Head of caudate nucleus (tissue), 42 donors: Measurements from ENCODE around the gene PRDM16.

ENCODE experiments used
- DNase-seq, 42 donors: peaks; one replicate each; pipeline versions ENCODE4 v3.0.0 to v3.0.0-alpha.2; 2020 to 2021; ENCODE audit warnings: mixed read lengths in 7 of 42
- intact Hi-C: fragments of 100-400 bp; cut with DNase I; formaldehyde crosslinking; loops from one replicate; pipeline ENCODE4 v1.15.0; 2022

Gene PRDM16

DNA sequence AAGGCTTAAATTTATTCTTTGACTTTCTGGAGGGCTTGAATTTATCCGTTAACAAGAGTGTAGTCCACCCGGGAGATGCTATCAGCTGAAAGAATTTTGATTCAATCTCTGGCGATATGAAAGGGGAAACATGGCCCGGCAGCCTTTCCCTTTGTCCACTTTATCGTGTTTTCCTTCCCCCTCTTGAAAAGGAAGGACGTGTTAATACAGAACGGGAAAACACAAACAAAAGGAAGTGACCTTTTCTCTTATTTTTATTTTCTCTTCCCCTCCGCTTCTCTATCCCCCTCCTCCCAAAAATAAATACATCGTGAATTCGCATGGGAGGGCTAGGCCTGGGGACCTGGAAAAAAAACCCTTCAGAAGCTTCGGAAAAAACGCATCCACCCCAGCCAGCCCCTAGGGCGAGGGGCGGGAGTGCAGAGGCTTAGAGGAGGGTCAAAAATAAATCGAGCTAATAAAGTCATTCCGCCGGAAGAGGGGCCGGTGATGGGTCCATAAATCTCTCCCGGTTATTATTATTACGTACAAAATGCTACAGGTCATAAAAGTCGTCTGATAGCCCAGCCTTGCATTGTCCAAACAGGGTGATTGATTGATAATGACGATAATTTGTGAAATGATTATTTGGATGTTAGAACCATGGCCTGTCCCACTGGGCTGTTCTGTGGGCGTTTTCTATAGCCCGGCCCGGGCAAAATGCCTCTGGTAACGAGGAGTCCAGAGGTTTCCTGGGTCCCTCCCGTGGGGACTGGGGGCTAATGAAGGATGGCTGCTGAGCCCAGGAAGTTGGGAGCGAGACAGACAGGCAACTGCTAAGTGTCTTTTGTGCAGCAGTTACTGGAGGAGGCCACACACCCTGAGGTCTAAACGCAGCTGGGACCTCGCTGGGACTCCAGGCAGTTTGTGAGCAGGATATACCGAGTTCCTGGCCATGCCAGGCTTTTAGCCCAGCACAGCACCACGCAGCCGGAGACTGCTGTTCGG lies 179.4 kb downstream of the PRDM16 start:
- intact Hi-C loops: no loop called here
- DNase-seq: no peak

DNA sequence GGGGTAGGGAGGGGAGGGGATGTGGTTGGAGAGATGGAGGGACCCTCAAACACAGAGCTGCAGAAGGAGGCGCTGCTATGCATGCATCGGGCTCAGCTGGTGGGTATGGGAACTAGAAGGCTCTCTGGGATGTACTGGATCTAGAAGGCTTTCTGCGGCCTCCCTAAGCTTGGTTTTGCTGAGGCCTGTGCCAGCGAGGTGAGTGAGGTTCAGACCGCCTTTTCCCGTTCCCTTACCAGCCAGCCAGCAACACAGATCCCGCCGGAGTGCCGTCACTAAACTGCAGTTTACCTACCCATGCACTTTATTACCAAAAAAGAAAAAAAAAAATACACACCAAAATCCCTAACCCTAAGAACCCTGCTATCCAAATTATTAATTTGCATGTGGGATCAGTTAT lies 180.2 kb downstream of the PRDM16 start:
- no peak for DNase-seq
- intact Hi-C loops: no loop called here

DNA sequence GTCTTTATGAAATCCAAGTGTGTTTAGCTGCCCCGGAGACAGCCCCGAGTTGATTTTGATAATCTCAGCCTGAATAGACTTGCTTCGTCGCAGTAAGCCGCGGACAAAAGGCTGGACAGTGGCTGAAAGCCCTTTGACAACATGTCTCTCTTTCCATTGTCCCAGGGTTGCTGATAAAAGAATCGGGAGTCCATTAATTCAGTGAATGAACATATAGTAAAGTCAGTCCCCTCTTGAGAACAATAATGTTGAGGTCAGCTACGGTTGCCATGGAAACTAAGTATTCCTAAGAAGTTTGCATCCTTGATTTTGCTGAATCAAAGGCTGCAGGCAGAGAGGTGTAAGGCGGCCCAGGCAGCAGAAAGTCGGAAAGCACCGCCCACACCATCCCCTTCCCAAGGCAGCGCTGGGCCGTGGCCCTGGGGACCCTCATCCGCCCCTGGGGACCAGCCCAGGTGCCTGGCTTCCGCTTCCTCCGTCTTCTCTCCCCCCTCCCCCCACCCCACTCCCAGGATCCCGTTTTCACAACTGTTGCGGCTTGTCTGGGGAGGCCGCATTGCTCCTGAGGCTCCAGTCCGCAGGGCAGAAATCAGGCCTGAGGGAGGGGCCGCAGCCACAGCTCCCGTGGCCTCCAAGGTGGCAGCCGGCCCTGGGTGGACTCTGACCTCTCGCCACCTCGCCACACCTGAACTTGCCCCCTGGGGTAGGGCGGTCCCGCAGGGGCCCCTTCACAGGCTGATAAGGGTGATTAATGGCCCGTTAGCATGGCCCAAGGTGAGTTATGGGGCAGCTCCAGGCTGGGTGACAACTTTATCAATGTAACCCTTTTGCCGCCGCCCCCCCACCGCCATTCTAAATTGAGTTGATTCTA lies 180.9 kb downstream of the PRDM16 start:
- intact Hi-C loops: no loop called here
- DNase-seq: no peak

DNA sequence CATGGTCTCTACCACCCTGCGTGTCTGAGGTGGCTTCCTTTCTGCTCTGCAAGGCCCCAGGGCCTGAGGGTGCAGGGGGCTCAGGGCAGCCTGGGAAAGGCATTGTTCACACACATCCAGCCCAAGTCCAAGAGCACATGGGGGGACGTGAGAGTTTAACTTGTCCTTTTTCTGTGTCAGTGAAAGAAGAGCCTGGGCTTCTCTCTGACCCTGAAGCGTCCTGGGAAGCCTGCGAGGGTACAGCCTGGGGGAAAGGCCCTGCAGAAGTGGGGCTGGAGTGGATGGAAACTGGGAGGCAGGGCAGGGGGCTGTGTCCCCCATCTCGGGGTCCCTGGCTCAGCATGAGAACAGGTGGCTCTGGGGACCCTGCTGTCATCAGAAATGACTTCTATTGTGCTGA lies 181.6 kb downstream of the PRDM16 start:
- intact Hi-C loops: no loop called here

DNA sequence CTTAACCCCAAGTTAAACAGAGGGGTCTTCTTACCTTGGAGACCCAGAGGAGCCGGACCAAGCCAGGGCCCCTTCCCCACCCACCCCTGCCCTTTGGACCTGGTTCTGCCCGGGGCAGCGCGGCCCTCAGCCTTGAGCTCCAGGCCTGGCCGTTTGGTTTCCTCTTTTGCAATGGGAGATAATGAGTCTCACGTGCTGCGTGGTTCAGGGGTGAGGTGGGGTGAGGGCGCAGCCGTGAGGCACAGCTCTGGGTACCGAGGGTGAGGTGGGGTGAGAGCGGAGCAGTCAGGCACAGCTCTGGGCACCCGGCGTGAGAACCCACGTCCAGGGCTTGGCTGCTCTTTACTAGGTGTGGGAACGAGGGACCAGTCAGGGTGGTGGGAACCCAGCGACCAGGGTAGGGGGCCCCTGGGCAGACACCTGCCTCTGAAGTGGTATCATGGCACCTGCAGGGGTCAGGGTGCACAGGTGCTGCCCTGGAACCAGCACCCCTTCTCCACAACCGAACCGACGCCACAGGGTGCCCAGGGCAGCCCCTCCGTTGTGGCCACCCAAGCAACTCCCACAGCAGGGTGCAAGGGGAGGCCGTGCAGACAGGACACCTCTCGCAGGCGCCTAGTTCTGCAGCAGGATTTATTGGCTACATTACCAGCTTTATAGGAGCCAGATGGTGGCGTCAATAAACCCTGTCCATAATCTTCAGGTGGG lies 182.2 kb downstream of the PRDM16 start:
- intact Hi-C loops: no loop called here
- no peak for DNase-seq

More for the DNA sequence above, 181.6 kb downstream of the PRDM16 start:
- no peak for DNase-seq

DNA sequence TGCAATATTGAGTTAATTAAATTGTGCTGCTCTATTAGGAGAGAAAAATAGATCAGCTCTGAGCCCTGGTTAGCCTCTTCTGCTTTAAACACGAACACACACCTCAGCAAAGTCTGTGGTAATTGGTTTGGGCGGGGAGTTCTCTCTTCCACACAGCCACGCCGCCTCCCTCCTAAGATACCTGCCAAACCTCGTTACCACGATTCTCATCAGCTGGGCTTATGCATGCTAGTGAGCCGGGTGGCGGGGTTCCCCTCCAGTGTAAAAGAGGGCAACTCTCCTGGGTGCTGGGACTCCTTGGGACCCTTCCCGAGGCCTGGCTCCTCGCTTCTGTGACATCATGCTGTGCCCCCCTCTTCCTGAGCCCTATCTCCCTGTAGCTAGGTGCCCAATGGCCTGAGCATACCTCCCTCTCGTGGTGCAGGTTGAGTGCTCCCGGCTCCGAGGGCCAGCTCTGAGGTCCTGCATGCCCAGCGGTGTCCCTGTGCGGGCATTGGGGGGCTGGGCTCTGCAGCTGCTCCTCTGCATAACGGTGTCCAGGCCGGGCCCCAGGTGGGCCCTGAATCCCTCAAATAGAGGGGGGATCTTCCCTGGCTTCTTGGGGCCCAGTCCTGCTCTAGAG lies 182.9 kb downstream of the PRDM16 start:
- no peak for DNase-seq
- intact Hi-C loops: no loop called here

DNA sequence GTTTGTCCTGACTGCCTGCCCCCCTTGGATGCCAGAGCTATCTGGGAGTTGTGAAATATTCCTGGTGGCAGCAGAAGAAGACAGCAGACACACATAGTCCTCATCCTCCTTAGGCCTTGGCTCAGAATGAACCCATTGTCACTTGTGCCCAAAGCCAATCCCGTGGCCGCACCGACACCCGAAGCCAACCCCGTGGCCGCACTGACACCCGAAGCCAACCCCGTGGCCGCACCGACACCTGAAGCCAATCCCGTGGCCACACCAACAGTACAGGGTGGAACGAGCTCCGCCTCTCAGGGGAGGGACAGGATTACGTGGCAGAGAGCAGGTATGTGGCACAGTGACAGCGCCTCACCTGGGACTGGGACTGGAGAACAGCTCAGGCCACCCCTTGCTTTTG lies 186.7 kb downstream of the PRDM16 start:
- DNase-seq: no peak
- intact Hi-C loops: no loop called here

DNA sequence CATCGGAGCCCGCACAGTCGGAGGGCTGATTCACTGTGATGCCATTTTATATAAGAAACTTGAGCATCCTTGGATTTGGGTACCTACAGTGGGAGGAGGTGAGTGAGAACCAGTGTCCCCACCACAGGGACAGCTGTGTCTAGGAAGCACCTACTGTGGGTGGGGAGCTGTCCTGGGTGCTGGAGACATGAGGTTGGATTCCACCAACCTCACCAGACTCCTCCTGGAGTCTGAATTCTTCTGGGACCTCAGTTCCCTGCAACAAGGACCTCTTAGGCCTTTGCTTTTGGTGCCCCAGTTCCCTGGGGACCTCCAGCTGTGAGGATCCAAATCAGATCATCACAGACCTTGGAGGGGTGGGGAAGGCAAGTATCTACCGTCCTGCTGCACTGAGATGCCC lies 188.8 kb downstream of the PRDM16 start:
- intact Hi-C loops: no loop called here
- no peak for DNase-seq

DNA sequence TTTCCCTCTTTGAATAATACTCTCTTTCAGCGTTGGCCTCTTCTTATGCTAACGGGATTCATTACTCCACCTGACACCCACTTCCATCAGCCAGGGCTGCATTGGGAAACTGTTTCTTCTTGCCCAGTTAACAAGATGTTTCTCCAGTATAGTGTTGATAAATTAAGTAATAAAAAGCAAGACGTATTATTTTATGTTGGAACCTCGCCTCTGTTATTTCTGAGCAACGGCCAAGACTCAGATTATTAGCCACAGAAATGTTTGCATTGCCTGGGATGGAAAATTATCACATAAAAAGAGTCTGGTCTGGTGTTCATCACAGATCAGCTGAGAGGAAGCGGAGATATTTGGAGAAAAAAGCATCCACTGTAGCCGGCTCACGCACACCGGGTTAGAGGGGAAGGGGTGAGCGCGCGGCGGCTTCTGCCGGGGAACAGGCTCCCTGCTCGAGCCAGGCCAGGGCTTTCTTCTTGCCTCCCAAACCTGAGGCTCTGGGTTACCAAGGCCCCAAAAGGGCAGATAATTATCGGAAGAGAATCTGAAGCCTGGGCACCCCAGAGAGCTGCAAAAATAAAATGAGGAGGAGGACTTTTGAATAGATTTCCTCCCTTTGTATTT lies 189.5 kb downstream of the PRDM16 start:
- intact Hi-C loops: no loop called here
- DNase-seq: no peak

DNA sequence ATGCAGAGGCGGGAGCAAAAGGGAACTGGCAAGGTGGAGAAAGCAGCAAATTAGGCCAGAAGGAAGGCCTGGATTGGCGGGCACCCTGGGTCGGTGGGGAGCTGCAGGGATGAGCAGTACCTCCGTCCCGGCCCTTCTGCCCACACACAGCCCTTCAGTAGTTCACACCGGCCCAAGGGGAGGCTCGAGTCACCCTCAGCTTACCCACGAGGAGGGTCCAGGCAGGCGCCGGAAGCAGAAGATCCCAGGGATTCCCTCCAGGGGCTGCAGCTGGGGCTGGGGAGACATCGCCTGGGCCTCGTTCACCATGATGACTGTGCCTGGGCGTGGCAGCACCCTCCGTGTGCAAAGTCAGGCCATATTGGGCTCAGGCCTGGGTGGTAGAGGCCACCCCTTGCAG lies 190.0 kb downstream of the PRDM16 start:
- intact Hi-C loops: no loop called here
- DNase-seq: no peak

DNA sequence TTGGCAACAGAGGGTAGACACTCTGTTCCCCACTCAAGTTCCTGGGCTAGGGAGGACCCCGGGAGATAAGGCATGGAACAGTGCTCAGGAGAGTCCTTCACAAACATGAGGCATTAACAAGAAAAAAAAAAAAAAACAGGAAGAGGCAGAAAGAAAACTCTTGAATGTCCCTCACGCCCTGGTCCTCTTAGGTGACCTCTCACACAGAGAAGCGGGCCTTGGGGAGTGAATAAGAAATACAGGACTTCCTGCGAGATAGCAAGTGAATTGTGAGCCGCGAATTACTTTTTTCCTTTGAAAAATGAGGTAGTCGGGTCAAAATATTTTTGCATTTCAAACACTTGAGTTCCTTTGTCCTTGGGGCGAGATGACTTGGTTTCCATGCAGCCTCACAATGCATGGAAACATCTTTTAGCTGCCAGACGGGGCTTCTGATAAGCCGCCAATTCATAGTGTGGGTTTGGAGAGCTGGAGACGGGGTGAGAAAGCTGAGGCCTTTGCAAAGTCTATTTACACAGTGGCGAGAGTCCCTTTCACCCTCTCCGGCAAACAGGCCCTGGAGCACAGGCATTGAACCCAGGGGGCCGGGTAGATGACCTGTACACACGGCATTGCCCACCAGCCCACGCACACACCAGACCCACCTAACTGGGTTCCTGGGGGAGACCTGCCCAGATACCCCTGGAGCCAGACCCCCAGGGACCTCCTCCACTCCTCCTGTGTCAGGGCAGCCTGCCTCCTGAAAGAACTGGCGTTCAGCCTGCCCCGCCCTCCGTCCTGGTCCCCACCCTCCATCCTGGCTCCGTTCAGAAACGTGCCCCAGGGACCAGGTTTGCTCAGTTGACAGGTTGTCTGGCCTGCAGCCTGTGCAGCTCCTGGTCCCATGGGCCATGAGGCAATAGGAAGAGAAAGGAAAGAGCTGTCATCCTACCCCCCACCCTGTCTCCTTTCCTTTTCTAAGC lies 192.3 kb downstream of the PRDM16 start:
- DNase-seq: no peak
- intact Hi-C loops: no loop called here

DNA sequence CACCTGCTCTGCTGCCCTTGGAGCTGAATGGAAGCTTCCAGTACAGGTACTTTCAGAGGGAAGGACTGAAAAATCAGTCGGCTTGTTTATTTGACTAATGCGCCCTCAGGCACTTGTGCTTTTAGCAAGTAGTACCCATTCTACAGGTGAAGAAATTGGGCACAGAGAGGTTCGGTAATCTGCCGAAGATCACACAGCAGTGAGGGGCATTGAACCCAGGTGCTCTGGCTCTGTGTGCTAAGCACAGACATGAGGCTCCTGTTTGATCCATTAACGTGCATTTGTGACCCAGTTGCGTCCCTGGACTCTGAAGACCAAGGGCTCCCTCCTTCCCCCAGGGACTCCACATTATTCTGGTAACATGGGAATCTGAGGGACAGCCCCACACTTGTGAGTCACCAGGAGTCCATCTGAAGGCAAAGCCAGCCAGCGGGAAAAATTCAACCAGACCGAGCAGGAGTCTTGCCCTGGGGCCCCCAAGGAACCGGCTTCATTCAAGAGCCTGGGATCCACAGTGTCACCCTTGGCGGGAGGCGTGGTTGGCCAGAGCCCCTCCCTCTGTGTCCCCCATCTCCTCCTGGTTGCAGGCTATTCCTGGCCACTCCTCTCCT lies 193.1 kb downstream of the PRDM16 start:
- intact Hi-C loops: no loop called here
- no peak for DNase-seq

DNA sequence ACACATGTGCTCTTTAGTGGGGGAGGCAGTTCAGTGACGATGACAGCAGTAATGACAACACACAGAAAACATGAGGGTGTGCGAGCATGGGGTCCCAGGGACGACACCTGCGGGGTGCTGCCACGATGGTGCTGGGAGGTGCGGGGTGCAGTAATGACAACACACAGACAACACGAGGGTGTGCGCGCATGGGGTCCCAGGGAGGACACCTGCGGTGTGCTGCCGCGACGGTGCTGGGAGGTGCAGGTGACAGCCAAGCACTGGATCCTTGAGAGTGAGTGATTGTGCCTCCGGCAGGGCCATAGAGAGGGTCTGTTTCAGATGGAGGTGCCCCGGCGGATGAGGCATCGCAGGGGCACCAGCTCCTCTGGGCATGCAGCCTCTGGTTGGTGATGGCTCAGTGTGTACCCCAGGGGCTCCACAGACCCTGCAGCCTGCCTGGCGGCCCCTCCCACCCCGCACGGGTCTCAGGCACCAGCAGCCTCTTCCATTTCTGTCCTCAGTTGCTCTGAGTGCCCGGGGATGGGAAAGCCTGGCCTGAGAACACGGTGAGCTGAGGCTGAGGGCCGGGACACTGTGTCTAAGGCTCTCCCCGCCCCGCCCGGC lies 193.8 kb downstream of the PRDM16 start:
- intact Hi-C loops: no loop called here
- no peak for DNase-seq

DNA sequence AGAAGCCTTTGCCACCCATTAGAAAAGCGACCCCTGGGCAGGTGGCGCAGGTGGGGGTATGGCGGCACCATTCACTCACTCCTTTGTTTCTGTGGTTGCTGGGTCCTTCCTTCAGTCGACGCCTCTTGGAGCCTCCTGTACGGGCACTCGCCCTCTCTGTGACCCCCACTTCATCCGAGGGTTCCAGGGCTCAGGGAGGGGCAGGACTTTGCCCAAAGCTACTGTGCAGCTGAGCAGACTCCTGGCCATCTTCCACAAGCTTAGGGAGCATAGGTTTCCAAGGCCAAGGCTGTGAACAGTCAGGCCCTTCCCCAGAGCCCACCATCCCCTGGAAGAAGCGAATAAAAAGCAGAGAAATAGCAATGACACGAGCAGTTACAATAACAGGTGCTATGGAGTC lies 194.8 kb downstream of the PRDM16 start:
- intact Hi-C loops: no loop called here

DNA sequence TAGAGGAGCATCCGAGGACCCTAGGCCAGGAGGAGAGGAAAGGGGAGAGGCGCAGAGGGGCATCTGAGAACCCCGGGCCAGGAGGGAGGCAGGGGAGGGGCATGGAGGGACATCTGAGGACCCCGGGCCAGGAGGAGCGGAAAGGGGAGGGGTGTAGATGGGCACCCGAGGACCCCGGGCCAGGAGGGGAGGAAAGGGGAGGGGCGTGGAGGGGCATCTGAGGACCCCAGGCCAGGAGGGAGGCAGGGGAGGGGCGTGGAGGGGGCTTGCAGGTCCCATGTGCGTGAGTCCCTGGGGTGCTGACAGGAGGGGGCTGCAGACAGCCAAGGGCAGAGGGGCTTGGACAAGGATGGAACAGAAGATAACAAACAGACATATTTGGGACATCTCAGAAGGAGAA lies 195.5 kb downstream of the PRDM16 start:
- intact Hi-C loops: no loop called here
- no peak for DNase-seq

More for the DNA sequence above, 194.8 kb downstream of the PRDM16 start:
- DNase-seq: no peak
